Left lung (tissue), 10 donors: ENCODE measurements around the gene RBPJ. TPM values are rescaled to one million over a fixed set of nuclear protein-coding genes. Genes with fewer than 3 reads are reported as not detected.
A peak's percentile ranks its signal among the peaks of the same experiment; 100 is the strongest.

Experiments used
- ATAC-seq: fragments of 200-7000 bp; cut with Tn5 transposase; one replicate; pipeline ENCODE4 v1.9.1; 2020; ENCODE audit warnings: moderate library complexity
- DNase-seq, 4 donors: peaks; one replicate each; pipeline ENCODE4 v3.0.0-alpha.2; 2013 to 2020
- H3K27ac ChIP-seq, 2 donors: fragments of 200-600 bp; sonication (generic) in 1 of 2; one replicate each; pipeline versions ENCODE4 v1.5.0 to v1.8.0; 2020 to 2021
- H3K27me3 ChIP-seq, 2 donors: fragments of 200-600 bp; sonication (generic) in 1 of 2; one replicate each; pipeline versions ENCODE4 v1.5.0 to v1.8.0; 2020 to 2021
- H3K36me3 ChIP-seq, 2 donors: fragments of 200-600 bp; sonication (generic) in 1 of 2; one replicate each; pipeline versions ENCODE4 v1.5.0 to v1.8.0; 2020 to 2021
- H3K4me1 ChIP-seq, 2 donors: fragments of 200-600 bp; one replicate each; pipeline ENCODE4 v1.8.0; 2021
- H3K4me3 ChIP-seq, 2 donors: fragments of 200-600 bp; sonication (generic) in 1 of 2; one replicate each; pipeline versions ENCODE4 v1.5.0 to v1.8.0; 2020 to 2021; ENCODE audit warnings: mild to moderate bottlenecking in 1 of 2
- H3K9me3 ChIP-seq, 2 donors: fragments of 200-600 bp; sonication (generic) in 1 of 2; one replicate each; pipeline versions ENCODE4 v1.5.0 to v1.8.0; 2020 to 2021
- CTCF ChIP-seq, 2 donors: fragments of 200-600 bp; sonication (generic) in 1 of 2; IDR thresholded peaks; one replicate each; pipeline versions ENCODE4 v1.5.0 to v1.8.0; 2021; ENCODE audit warnings: antibody characterized with exemption in 2 of 2
- intact Hi-C, 2 donors: fragments of 100-400 bp; cut with DNase I; formaldehyde crosslinking; loops; one replicate each; pipeline versions ENCODE4 v1.11.2 to v1.14.2; 2022
- polyA plus RNA-seq, 6 donors: library from polyadenylated mRNA; unstranded; fragments of 120-200 nt; gene quantifications; one replicate each; pipeline ENCODE4 v1.2.1, GENCODE V29; 2013; ENCODE audit not compliant: insufficient read length in 6 of 6
- total RNA-seq, 2 donors: library from RNA; stranded (reverse); fragmentation: NEBNext Ultra II Directional; extraction: Animal tissue kit (Norgen Biotek cat#: 25700); gene quantifications; one replicate each; pipeline ENCODE4 v1.2.1, GENCODE V29; 2021
- donor health status: DM: no; HTN: yes; CAD: no.
- donor health status: DM: no; HTN: no; CAD: no.

The RBPJ gene
- total and polyA plus RNA-seq, 8 donors: 88.6 to 127 (median 105) TPM

- Histone ChIP-seq H3K36me3 (no peaks in the 10 kb centered on the region), H3K27me3 (no peaks in the 10 kb centered on the region), H3K9me3 (peaks cover 0 to 2% of the 10 kb centered on the region in 2 donors), H3K27ac (no peak overlapping the region), H3K4me1 (peaks cover 0 to 7% of the 10 kb centered on the region in 2 donors), H3K4me3 (no peak overlapping the region)
- peak; percentile 83 for ATAC-seq
- TF ChIP-seq CTCF (IDR thresholded peaks at IDR 0.05): peak in 1 of 2 donors; percentile 54
- intact Hi-C loops: no loop called here
- peak in 1 of 4 donors; percentile 41 for DNase-seq
Measured at GRCh38 chr4:26459054-26459755, 138.4 kb downstream of the RBPJ start.

- DNase-seq: no peak
- Histone ChIP-seq H3K27me3 (no peaks in the 10 kb centered on the region), H3K27ac (no peak overlapping the region), H3K4me3 (no peak overlapping the region), H3K9me3 (no peaks in the 10 kb centered on the region), H3K36me3 (no peaks in the 10 kb centered on the region), H3K4me1 (peaks cover 0 to 7% of the 10 kb centered on the region in 2 donors)
- no peak for ATAC-seq
- TF ChIP-seq CTCF (IDR thresholded peaks at IDR 0.05): no peak
- intact Hi-C loops: no loop called here
Measured at GRCh38 chr4:26459756-26460530, 139.1 kb downstream of the RBPJ start.

- no peak overlapping the region for H3K4me3 ChIP-seq
- TF ChIP-seq CTCF (IDR thresholded peaks at IDR 0.05): no peak
- DNase-seq (no peak), ATAC-seq (no peak)
- H3K4me1 ChIP-seq: peaks cover 0 to 7% of the 10 kb centered on the region in 2 donors
- H3K27ac ChIP-seq: no peak overlapping the region
- no peaks in the 10 kb centered on the region for H3K27me3 ChIP-seq
- H3K36me3 ChIP-seq: no peaks in the 10 kb centered on the region
- no peaks in the 10 kb centered on the region for H3K9me3 ChIP-seq
- intact Hi-C loops: no loop called here
Measured at GRCh38 chr4:26462874-26463273, 142.1 kb downstream of the RBPJ start.

- no peak for TF ChIP-seq CTCF (IDR thresholded peaks at IDR 0.05)
- no peak overlapping the region for H3K27ac ChIP-seq
- no peak for ATAC-seq
- no peaks in the 10 kb centered on the region for H3K27me3 ChIP-seq
- intact Hi-C loops: no loop called here
- H3K4me3 ChIP-seq: no peak overlapping the region
- no peaks in the 10 kb centered on the region for H3K9me3 ChIP-seq
- H3K4me1 ChIP-seq: peaks cover 0 to 5% of the 10 kb centered on the region in 2 donors
- no peaks in the 10 kb centered on the region for H3K36me3 ChIP-seq
- DNase-seq: no peak
Measured at GRCh38 chr4:26463386-26463785, 142.6 kb downstream of the RBPJ start.

- Histone ChIP-seq H3K27ac (no peak overlapping the region), H3K27me3 (no peaks in the 10 kb centered on the region), H3K36me3 (no peaks in the 10 kb centered on the region), H3K4me3 (no peak overlapping the region), H3K4me1 (no peaks in the 10 kb centered on the region), H3K9me3 (no peaks in the 10 kb centered on the region)
- ATAC-seq (no peak), DNase-seq (no peak)
- no peak for TF ChIP-seq CTCF (IDR thresholded peaks at IDR 0.05)
- intact Hi-C loops: no loop called here
Measured at GRCh38 chr4:26464420-26465095, 143.7 kb downstream of the RBPJ start.
